ENCODE measurements around the gene KRT82.

DNA sequence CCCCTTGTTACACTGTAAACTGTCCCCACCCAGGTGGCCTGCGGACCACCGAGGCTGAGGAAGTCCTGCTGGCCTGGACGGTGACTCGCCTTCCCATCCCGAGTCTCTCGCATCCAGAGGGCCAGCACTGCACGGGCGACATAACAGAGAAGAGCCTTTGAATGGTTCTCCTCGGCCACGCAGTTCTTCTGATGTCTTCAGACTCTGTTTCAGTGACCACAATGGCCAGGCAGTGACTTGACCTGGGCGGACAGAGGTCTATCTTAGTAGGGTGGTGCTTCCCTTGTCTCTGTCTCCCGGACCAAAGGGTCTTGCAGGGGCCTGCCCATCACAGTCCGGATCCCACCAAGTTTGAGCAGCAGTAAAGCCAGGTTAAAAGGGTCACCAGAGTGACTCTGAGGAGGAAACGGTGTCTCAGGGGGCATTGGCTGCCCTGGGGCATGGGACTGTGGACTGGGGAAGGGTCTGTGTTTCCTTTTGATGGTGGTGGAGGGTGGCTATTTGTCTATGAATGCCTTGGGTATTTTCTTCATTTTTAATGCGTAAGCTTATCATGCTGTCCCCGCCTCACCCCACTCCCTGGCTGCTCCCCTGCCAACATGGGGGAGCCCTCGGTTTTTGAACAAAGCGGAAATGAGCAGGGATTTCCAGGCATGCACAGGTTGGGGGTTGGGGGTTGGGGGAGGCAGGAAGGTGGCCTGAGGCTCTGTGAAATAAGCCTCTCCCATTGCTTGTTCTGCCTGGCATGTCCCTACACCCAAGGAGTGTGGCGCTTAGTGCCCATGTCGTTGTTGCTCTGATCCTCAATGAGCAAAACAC, 49.2 kb downstream of the KRT82 start:
- TF ChIP-seq POLR2A (IDR thresholded peaks at IDR 0.05; ENCODE audit: control extremely low read depth in 1 of 2, low read depth in 2 of 2, low read length in 2 of 2) (no peak), SRF (IDR thresholded peaks at IDR 0.05; ENCODE audit: low read depth, low read length) (no peak), SP2 (IDR thresholded peaks at IDR 0.05; ENCODE audit: low read length) (no peak), POLR2AphosphoS5 (IDR thresholded peaks at IDR 0.05; ENCODE audit: low read depth, low read length) (no peak), RBBP5 (IDR thresholded peaks at IDR 0.05; ENCODE audit: borderline replicate concordance, low read depth, low read length) (no peak)
- TF ChIP-seq, protein P1, sequence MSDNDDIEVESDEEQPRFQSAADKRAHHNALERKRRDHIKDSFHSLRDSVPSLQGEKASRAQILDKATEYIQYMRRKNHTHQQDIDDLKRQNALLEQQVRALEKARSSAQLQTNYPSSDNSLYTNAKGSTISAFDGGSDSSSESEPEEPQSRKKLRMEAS (IDR thresholded peaks at IDR 0.05): no peak
- TF ChIP-seq, protein P2, sequence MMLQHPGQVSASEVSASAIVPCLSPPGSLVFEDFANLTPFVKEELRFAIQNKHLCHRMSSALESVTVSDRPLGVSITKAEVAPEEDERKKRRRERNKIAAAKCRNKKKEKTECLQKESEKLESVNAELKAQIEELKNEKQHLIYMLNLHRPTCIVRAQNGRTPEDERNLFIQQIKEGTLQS (IDR thresholded peaks at IDR 0.05; ENCODE audit: insufficient read depth, low read depth, low read length): no peak
